GM10266 (cell line): ENCODE results near the gene ABTB2.

ENCODE experiments used
- DNase-seq: peaks from one replicate; pipeline ENCODE4 v3.0.0; 2012; ENCODE audit errors: extremely low spot score
- TF ChIP-seq, protein P1 (sequence below): IDR thresholded peaks from 2 replicates; pipeline ENCODE4 v1.5.1; 2012; ENCODE audit warnings: mild to moderate bottlenecking, low read depth; ENCODE audit not compliant: control insufficient read depth, insufficient read depth; ENCODE audit errors: missing control alignments

ABTB2 gene

DNA sequence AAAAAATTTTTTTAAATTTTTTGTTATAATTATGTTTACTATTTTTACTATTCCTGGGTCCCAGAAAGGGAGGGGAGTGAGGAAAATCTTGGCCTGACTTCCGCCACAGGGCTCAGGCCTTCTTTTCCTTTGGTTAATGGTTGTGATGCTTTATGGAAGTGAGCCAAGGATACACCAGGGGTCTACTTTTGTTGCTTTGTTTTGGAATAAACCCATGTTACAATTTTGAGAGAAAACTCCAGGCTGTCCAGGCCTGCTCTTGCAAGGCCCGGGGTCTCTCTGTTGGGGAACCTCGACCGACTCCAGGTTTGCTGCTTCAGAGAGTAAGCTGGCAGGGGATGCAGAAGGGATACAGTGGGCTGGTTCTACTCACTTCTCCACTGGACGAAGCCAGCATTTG is 84.7 kb downstream of the ABTB2 start:
- DNase-seq, result no peak

DNA sequence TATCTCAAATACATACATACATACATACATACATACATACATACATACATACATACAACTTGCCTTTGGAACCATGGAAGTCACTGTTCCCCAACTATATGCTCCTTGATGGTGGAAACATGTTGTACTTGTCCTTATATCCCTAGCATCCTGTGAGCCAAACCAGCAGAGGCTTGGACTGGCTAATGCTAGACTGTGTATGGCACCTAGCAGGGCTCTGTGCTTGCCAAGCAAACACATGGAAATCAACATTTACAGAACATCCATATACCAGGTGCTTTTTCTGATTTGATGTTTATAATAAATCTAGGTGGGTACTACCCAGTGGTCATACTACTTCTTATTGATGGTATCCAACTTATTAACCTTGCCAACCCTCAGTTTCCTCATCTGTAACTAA is 86.1 kb downstream of the ABTB2 start:
- DNase-seq, result no peak
- TF ChIP-seq, protein P1, sequence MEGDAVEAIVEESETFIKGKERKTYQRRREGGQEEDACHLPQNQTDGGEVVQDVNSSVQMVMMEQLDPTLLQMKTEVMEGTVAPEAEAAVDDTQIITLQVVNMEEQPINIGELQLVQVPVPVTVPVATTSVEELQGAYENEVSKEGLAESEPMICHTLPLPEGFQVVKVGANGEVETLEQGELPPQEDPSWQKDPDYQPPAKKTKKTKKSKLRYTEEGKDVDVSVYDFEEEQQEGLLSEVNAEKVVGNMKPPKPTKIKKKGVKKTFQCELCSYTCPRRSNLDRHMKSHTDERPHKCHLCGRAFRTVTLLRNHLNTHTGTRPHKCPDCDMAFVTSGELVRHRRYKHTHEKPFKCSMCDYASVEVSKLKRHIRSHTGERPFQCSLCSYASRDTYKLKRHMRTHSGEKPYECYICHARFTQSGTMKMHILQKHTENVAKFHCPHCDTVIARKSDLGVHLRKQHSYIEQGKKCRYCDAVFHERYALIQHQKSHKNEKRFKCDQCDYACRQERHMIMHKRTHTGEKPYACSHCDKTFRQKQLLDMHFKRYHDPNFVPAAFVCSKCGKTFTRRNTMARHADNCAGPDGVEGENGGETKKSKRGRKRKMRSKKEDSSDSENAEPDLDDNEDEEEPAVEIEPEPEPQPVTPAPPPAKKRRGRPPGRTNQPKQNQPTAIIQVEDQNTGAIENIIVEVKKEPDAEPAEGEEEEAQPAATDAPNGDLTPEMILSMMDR, result no peak

More for the DNA sequence above, 84.7 kb downstream of the ABTB2 start:
- TF ChIP-seq, protein P1, result no peak

DNA sequence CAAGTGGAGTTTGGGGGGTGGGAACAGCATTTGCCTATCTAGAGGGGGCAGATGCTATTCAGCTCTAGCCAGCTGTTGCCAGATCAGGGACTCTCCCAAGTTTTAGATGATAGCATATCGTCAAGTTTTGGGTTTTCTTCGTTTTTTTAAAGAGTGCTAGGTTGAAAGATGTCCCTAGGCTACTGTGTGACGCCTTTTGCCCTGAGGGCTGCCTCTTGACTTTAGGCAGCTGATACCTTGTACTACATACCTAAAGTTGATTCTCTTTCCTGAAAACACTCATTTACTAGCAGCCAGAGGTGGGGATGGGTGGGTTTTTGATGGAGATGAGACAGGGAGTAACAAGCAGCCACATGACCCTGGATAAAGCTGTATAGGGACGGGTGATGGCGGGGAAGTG is 87.1 kb downstream of the ABTB2 start:
- TF ChIP-seq, protein P1, result no peak
- DNase-seq, result no peak

DNA sequence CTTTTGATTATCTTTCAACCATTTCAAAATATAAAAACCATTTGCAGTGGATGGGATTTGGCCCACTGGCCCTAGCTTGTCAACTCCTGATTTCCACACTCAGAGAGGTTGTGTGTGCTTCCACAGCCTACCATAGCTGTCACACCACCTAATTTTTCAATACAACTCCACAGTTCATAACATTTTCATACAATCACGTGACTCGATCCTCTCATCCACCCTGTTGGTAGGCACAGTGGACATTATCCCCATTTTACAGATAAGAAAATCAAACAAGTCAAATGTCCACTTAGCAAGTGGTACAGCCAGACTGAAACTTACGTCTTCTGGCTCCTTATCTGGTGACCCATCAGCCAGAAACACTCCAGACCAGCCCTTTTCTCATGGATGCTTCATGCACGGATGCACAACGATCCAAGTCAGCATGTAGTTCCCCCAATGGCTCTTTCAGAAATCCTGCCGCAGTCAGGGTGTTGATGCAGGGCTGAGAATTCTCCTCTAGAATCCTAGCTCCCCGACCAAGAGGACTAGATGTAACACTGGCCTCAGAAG is 88.0 kb downstream of the ABTB2 start:
- DNase-seq, result no peak
- TF ChIP-seq, protein P1, result no peak

DNA sequence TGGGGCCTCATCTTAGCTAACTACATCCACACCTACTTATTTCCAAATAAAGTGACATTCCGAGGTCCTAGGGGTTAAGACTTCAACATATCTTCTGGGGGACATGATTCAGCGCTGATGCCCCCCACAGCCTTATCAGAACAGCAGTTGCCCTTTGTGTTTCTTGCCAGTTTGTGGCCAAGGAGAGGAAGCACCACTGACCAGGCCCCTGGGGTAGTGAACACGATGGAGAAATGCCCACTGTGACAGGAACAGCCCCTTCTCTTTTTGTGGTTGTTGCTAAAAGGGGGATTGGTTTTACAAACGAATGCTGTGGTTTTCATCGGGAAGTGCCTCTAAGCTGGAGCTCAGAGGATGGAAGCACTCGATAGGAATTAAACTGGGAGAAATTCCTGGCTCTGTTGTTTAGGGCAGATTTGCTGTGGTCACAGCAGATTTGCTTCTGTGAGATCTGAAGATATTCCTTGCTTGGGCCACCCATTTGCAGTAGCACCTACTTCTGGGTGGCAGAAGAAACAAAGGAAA is 88.8 kb downstream of the ABTB2 start:
- TF ChIP-seq, protein P1, result no peak
- no peak for DNase-seq

DNA sequence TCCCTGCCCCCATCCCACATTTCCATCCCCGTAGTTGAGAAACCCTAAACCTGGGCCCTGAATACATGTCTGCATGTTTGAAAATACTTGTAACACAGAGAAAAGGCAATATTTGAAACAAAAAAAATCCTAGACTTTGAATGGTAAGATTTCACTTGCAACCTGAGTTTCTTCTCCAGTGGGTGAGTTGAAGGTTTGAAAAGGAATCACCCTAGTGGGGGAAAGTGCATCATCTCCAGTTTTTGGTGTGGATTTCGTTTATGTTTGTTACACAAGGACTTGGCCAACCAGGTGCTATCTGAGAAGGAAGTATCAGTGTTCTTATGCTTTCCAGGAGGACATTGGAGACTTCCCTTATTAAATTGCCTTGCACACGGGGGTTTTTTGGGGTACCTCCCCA is 90.4 kb downstream of the ABTB2 start:
- DNase-seq, result no peak
- TF ChIP-seq, protein P1, result no peak

DNA sequence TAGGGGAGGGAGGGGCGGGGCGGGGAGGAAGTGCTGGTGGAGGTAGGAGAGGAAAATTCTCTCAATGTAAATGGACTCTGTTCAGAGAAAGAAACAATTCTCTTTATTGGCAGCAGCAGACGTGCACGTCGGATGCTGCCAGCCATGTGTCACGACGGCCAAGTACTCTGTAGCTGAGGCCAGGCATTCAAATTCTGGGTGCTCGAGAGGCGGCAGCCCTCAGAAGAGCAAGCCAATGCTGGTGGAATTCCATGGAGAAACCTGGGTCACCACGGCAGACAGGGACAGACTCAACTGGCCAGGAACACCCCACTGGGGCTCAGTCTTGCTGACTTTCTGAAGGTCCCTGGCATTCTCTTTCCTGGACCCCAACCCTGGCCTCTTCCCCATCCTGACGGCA is 90.8 kb downstream of the ABTB2 start:
- TF ChIP-seq, protein P1, result no peak
- no peak for DNase-seq
